ENCODE results near the gene DPYD.

GRCh38 chr1:97913506-97914139, 7.2 kb downstream of the DPYD start:
- no peak for TF ChIP-seq POU2F2 (IDR thresholded peaks at IDR 0.05; ENCODE audit: low read depth, low read length)
- no peak for TF ChIP-seq POLR2A (IDR thresholded peaks at IDR 0.05; ENCODE audit: low read depth, low read length)
